CD14-positive monocyte (primary cell): ENCODE measurements around the gene KSR1. TPM values are rescaled to one million over a fixed set of nuclear protein-coding genes. Genes with fewer than 3 reads are reported as not detected.

Experiments
- DNase-seq, 3 donors: peaks; one replicate each; pipeline ENCODE4 v3.0.0-alpha.2; 2011 to 2022
- H2AFZ ChIP-seq: 2 replicates; pipeline ENCODE4 v1.6.0; 2012; ENCODE audit warnings: mild to moderate bottlenecking, low read depth, low read length, inconsistent platforms; ENCODE audit not compliant: insufficient read depth, poor library complexity, severe bottlenecking
- H3K27ac ChIP-seq, 2 donors: 1 replicate in 1 of 2; 2 replicates in 1 of 2; pipeline ENCODE4 v1.5.1; 2012 to 2013; ENCODE audit warnings: low read length in 2 of 2, control low read depth in 1 of 2, inconsistent platforms in 1 of 2, low read depth in 1 of 2, mild to moderate bottlenecking in 1 of 2
- H3K27me3 ChIP-seq, 2 donors: one replicate each; pipeline versions ENCODE4 v1.6.0 to v1.6.1; 2011 to 2013; ENCODE audit warnings: low read length in 2 of 2; ENCODE audit not compliant: control insufficient read depth in 2 of 2, insufficient read depth in 2 of 2
- H3K36me3 ChIP-seq, 2 donors: replicated peaks in 1 of 2; 1 replicate in 1 of 2; 2 replicates in 1 of 2; pipeline versions ENCODE4 v1.5.1 to v1.6.1; 2012 to 2013; ENCODE audit warnings: low read length in 2 of 2, control low read depth in 1 of 2, inconsistent platforms in 1 of 2, mild to moderate bottlenecking in 1 of 2; ENCODE audit not compliant: insufficient read depth in 2 of 2, control insufficient read depth in 1 of 2
- H3K4me1 ChIP-seq, 2 donors: 1 replicate in 1 of 2; 2 replicates in 1 of 2; pipeline versions ENCODE4 v1.5.1 to v1.6.1; 2012 to 2013; ENCODE audit warnings: low read length in 2 of 2, control low read depth in 1 of 2, inconsistent platforms in 1 of 2, mild to moderate bottlenecking in 1 of 2, moderate library complexity in 1 of 2; ENCODE audit not compliant: insufficient read depth in 2 of 2, control insufficient read depth in 1 of 2
- H3K4me2 ChIP-seq: replicated peaks from 2 replicates; pipeline ENCODE3; 2012; ENCODE audit warnings: low read length, moderate library complexity, mild to moderate bottlenecking; ENCODE audit not compliant: poor library complexity, severe bottlenecking; ENCODE audit errors: extremely low read depth
- H3K4me3 ChIP-seq, 3 experiments: fragments of 200-600 bp in 1 of 3; sonication (generic) in 1 of 3; replicated peaks in 1 of 3; 1 replicate in 2 of 3; 2 replicates in 1 of 3; pipeline ENCODE4 v1.5.1; 2011 to 2013; ENCODE audit warnings: low read length in 3 of 3, mild to moderate bottlenecking in 3 of 3, control low read depth in 2 of 3, low read depth in 2 of 3, inconsistent platforms in 1 of 3, moderate library complexity in 1 of 3
- H3K79me2 ChIP-seq: 2 replicates; pipeline ENCODE4 v1.6.0; 2012; ENCODE audit warnings: mild to moderate bottlenecking, control low read depth, inconsistent platforms, low read length, moderate library complexity; ENCODE audit not compliant: insufficient read depth
- H3K9ac ChIP-seq: 2 replicates; pipeline ENCODE4 v1.6.0; 2017; ENCODE audit warnings: low read length, mild to moderate bottlenecking; ENCODE audit not compliant: insufficient read depth, poor library complexity, severe bottlenecking
- H3K9me3 ChIP-seq, 2 donors: replicated peaks in 1 of 2; 1 replicate in 1 of 2; 2 replicates in 1 of 2; pipeline versions ENCODE4 v1.5.1 to v1.6.1; 2012 to 2013; ENCODE audit warnings: low read length in 2 of 2, control low read depth in 1 of 2; ENCODE audit not compliant: control insufficient read depth in 1 of 2, insufficient read depth in 1 of 2
- H4K20me1 ChIP-seq: 2 replicates; pipeline ENCODE4 v1.6.0; 2012; ENCODE audit warnings: mild to moderate bottlenecking, low read length, control low read depth, moderate library complexity; ENCODE audit not compliant: insufficient read depth
- H3K27ac Mint-ChIP-seq, 7 donors: one replicate each; pipeline ENCODE4 v1.8.0; 2020; ENCODE audit warnings: mild to moderate bottlenecking in 7 of 7, mixed read lengths in 7 of 7, moderate library complexity in 6 of 7, inconsistent platforms in 2 of 7
- H3K27me3 Mint-ChIP-seq, 3 donors: one replicate each; pipeline ENCODE4 v1.8.0; 2021 to 2022; ENCODE audit warnings: low read depth in 3 of 3, mild to moderate bottlenecking in 3 of 3, mixed read lengths in 3 of 3, moderate library complexity in 3 of 3, inconsistent platforms in 1 of 3
- H3K36me3 Mint-ChIP-seq, 2 donors: one replicate each; pipeline ENCODE4 v1.8.0; 2020; ENCODE audit warnings: mixed read lengths in 2 of 2, inconsistent platforms in 1 of 2, mild to moderate bottlenecking in 1 of 2
- H3K4me1 Mint-ChIP-seq: one replicate; pipeline ENCODE4 v1.8.0; 2020; ENCODE audit warnings: mild to moderate bottlenecking, mixed read lengths
- H3K4me3 Mint-ChIP-seq, 2 donors: one replicate each; pipeline ENCODE4 v1.8.0; 2020; ENCODE audit warnings: mild to moderate bottlenecking in 2 of 2, mixed read lengths in 2 of 2, moderate library complexity in 1 of 2
- H3K9me3 Mint-ChIP-seq, 7 donors: one replicate each; pipeline ENCODE4 v1.8.0; 2020 to 2022; ENCODE audit warnings: mixed read lengths in 7 of 7, mild to moderate bottlenecking in 6 of 7, moderate library complexity in 6 of 7, inconsistent platforms in 2 of 7
- WGBS: methylation state at CpG from one replicate; pipeline ENCODE4 v1.1.5; 2013; ENCODE audit warnings: missing lambda C conversion rate; ENCODE audit not compliant: insufficient coverage; 5-methylcytosine and 5-hydroxymethylcytosine counted together
- intact Hi-C, 2 donors: fragments of 100-400 bp; cut with micrococcal nuclease; formaldehyde crosslinking; loops; one replicate each; pipeline versions ENCODE4 v1.15.0 to v1.15.1; 2023
- polyA plus RNA-seq, 3 donors: library from polyadenylated mRNA; depleted of rRNA in 1 of 3; unstranded in 2 of 3; stranded (reverse) in 1 of 3; fragments of 300-500 nt in 2 of 3; fragments of >200 nt in 1 of 3; fragmentation: Illumina TruSeq in 2 of 3; gene quantifications; 1 replicate in 2 of 3; 2 replicates in 1 of 3; pipeline ENCODE4 v1.2.3, GENCODE V29; 2012 to 2021
- TF ChIP-seq, protein P1 (sequence below): fragments of 200-600 bp; IDR thresholded peaks from one replicate; pipeline ENCODE4 v1.8.0; 2022; ENCODE audit warnings: antibody characterized with exemption, mild to moderate bottlenecking

Gene KSR1
- polyA plus RNA-seq, 3 donors, result 1.2 to 111 (median 4.2) TPM

DNA sequence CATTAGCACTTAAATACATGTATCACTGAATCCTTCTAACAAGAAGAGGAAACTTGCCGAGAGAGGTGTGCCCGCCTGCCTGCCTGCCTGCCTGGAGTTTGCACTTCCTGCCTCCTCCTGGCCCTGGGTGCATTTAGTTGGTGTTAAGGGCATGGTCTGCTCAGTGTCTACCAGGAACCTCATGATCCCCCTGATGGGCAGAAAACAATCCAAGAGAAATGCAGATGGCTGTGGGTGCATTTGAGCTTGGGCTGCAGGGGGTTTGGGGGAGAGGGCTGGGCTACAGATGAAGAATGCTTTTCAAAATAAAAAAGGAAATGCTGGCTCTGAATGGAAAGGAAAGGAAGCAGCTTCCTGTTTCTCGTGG is 10.1 kb downstream of the KSR1 start:
- Mint-ChIP-seq H3K4me3 (peak overlapping the region; percentile 64 to 80), H3K4me1 (peaks cover 58% of the 10 kb centered on the region), H3K36me3 (peaks cover 10 to 18% of the 10 kb centered on the region in 2 donors), H3K27ac (peak overlapping the region; percentile 85 to 95 (median 91)), H3K9me3 (peaks cover 0 to 1% (median 0%) of the 10 kb centered on the region in 7 donors), H3K27me3 (peaks cover 0 to 2% (median 0%) of the 10 kb centered on the region in 3 donors)
- H3K79me2 ChIP-seq, result peaks cover 86% of the 10 kb centered on the region
- H3K27me3 ChIP-seq, result no peaks in the 10 kb centered on the region
- 4% methylated on average over 3 of the region's 3 CpGs for WGBS
- peak in 2 of 3 donors; percentile 26 to 35 for DNase-seq
- no peaks in the 10 kb centered on the region for H3K36me3 ChIP-seq
- peak overlapping the region; percentile 52 for H2AFZ ChIP-seq
- intact Hi-C loops, result no loop called here
- H3K9me3 ChIP-seq, result no peaks in the 10 kb centered on the region
- H3K27ac ChIP-seq, result peak overlapping the region; percentile 61 to 81
- peak overlapping the region; percentile 73 for H3K4me2 ChIP-seq
- H3K4me1 ChIP-seq, result peaks cover 18 to 21% of the 10 kb centered on the region in 2 donors
- peak overlapping the region in 1 of 3 experiments; percentile 57 for H3K4me3 ChIP-seq
- H3K9ac ChIP-seq, result no peak overlapping the region
- peaks cover 86% of the 10 kb centered on the region for H4K20me1 ChIP-seq
- TF ChIP-seq, protein P1, sequence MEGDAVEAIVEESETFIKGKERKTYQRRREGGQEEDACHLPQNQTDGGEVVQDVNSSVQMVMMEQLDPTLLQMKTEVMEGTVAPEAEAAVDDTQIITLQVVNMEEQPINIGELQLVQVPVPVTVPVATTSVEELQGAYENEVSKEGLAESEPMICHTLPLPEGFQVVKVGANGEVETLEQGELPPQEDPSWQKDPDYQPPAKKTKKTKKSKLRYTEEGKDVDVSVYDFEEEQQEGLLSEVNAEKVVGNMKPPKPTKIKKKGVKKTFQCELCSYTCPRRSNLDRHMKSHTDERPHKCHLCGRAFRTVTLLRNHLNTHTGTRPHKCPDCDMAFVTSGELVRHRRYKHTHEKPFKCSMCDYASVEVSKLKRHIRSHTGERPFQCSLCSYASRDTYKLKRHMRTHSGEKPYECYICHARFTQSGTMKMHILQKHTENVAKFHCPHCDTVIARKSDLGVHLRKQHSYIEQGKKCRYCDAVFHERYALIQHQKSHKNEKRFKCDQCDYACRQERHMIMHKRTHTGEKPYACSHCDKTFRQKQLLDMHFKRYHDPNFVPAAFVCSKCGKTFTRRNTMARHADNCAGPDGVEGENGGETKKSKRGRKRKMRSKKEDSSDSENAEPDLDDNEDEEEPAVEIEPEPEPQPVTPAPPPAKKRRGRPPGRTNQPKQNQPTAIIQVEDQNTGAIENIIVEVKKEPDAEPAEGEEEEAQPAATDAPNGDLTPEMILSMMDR, result no peak

DNA sequence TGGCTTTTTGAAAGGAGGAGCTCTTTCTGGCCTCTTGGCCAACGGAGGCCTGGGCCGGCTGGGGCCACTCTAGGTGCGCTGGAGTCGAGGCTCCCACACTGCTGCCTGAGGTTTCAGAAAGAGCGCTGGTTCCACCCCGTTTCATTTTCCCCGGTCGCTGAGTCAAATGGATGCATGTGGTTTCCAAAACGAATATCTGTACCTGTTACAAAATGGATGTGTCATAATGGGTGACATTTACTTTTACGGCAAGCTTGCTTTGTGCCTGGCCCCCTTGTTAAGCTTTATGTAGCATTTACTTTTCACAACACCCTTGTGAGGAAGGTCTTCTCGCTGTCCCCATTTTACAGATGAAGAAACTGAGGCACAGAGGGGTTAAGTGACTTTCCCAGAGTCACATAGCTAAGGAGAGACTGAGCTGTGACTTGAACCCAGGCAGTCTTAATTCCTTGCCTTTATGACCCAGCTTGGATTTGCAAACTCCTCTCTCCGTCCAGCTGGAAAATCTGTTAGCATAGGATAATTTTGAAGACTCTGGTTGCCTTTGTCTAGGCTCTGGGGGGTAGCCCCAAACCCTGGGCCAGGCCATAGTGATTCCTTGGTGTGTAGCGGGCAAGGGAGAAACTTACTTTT is 10.6 kb downstream of the KSR1 start:
- Histone ChIP-seq H3K79me2 (peaks cover 86% of the 10 kb centered on the region), H2AFZ (peak overlapping the region; percentile 52), H3K4me1 (peaks cover 18 to 21% of the 10 kb centered on the region in 2 donors), H3K4me3 (peak overlapping the region in 1 of 3 experiments; percentile 57), H3K36me3 (no peaks in the 10 kb centered on the region), H3K9ac (no peak overlapping the region), H3K27me3 (no peaks in the 10 kb centered on the region), H3K27ac (peak overlapping the region; percentile 61 to 81), H4K20me1 (peaks cover 85% of the 10 kb centered on the region), H3K9me3 (no peaks in the 10 kb centered on the region), H3K4me2 (peak overlapping the region; percentile 73)
- intact Hi-C loops, result no loop called here
- Mint-ChIP-seq H3K4me1 (peaks cover 55% of the 10 kb centered on the region), H3K9me3 (peaks cover 0 to 1% (median 0%) of the 10 kb centered on the region in 7 donors), H3K27me3 (peaks cover 0 to 2% (median 0%) of the 10 kb centered on the region in 3 donors), H3K4me3 (peak overlapping the region; percentile 64 to 80), H3K36me3 (peaks cover 11 to 19% of the 10 kb centered on the region in 2 donors), H3K27ac (peak overlapping the region; percentile 85 to 95 (median 91))
- TF ChIP-seq, protein P1, result no peak
- WGBS, result 1% methylated on average over 8 of the region's 13 CpGs
- peak; percentile 68 to 83 (median 71) for DNase-seq
